Spinal cord (tissue), 10 donors: ENCODE results near the gene ZSWIM7. TPM values are rescaled to one million over a fixed set of nuclear protein-coding genes. Genes with fewer than 3 reads are reported as not detected.
"Not testable (repeated sequence)": the region's sequence is repeated elsewhere in the genome, so short reads cannot be mapped to it uniquely, and the experiment has no call there.

ENCODE experiments used
- DNase-seq, 6 donors: peaks; one replicate each; pipeline versions ENCODE4 v3.0.0 to v3.0.0-alpha.2; 2013 to 2015; ENCODE audit warnings: low spot score in 6 of 6, low read depth in 4 of 6
- H3K27ac ChIP-seq: one replicate; pipeline ENCODE4 v1.5.1; 2013; ENCODE audit warnings: low read depth, low read length, control low read depth
- H3K27me3 ChIP-seq: one replicate; pipeline ENCODE4 v1.6.1; 2013; ENCODE audit warnings: low read length; ENCODE audit not compliant: control insufficient read depth, insufficient read depth
- H3K36me3 ChIP-seq: one replicate; pipeline ENCODE4 v1.6.1; 2013; ENCODE audit warnings: low read length; ENCODE audit not compliant: control insufficient read depth, insufficient read depth
- H3K4me1 ChIP-seq: one replicate; pipeline ENCODE4 v1.6.1; 2013; ENCODE audit warnings: low read length; ENCODE audit not compliant: control insufficient read depth, insufficient read depth
- H3K4me3 ChIP-seq: one replicate; pipeline ENCODE4 v1.5.1; 2013; ENCODE audit warnings: low read depth, low read length, control low read depth
- H3K9me3 ChIP-seq: one replicate; pipeline ENCODE4 v1.6.1; 2013; ENCODE audit warnings: low read length; ENCODE audit not compliant: control insufficient read depth, insufficient read depth
- WGBS: methylation state at CpG from one replicate; pipeline ENCODE4 v1.1.5; 2013; ENCODE audit warnings: missing lambda C conversion rate; ENCODE audit not compliant: insufficient coverage; 5-methylcytosine and 5-hydroxymethylcytosine counted together
- polyA plus RNA-seq, 2 donors: library from polyadenylated mRNA; unstranded; fragments of 120-200 nt; gene quantifications; one replicate each; pipeline ENCODE4 v1.2.1, GENCODE V29; 2013; ENCODE audit not compliant: insufficient read length in 2 of 2
- total RNA-seq, 2 donors: library from RNA; depleted of rRNA in 1 of 2; stranded (reverse); fragments of 120-200 nt in 1 of 2; fragments of >200 nt in 1 of 2; gene quantifications; one replicate each; pipeline versions ENCODE4 v1.2.3 to v1.2.4, GENCODE V29; 2013 to 2014
- donor health status: healthy.

ZSWIM7 gene
- total and polyA plus RNA-seq, 4 donors: 22.3 to 55.6 (median 35.2) TPM

- no peak for DNase-seq
- H3K27me3 ChIP-seq: peaks cover 29% of the 10 kb centered on the region
- 100% methylated on average over 5 of the region's 7 CpGs for WGBS
These were observed 57.2 kb downstream of the ZSWIM7 start for GRCh38 chr17:15942207-15942833.

GRCh38 chr17:15941781-15942180, 57.7 kb downstream of the ZSWIM7 start:
- Histone ChIP-seq H3K27me3 (peaks cover 28% of the 10 kb centered on the region), H3K9me3 (no peaks in the 10 kb centered on the region), H3K4me3 (no peak overlapping the region), H3K27ac (no peak overlapping the region), H3K4me1 (peaks cover 15% of the 10 kb centered on the region), H3K36me3 (no peaks in the 10 kb centered on the region)
- DNase-seq: no peak
- WGBS: 89% methylated on average over 5 of the region's 7 CpGs

More at GRCh38 chr17:15942207-15942833, 57.2 kb downstream of the ZSWIM7 start:
- Histone ChIP-seq H3K4me3 (no peak overlapping the region), H3K36me3 (no peaks in the 10 kb centered on the region), H3K4me1 (peaks cover 15% of the 10 kb centered on the region), H3K9me3 (no peaks in the 10 kb centered on the region), H3K27ac (no peak overlapping the region)

GRCh38 chr17:15936481-15936880, 63.0 kb downstream of the ZSWIM7 start:
- H3K27ac ChIP-seq, DNase-seq, H3K9me3 ChIP-seq, H3K4me1 ChIP-seq, H3K36me3 ChIP-seq, H3K4me3 ChIP-seq, H3K27me3 ChIP-seq: not testable (repeated sequence)
- 100% methylated on average over 2 of the region's 4 CpGs for WGBS

GRCh38 chr17:15935891-15936290, 63.6 kb downstream of the ZSWIM7 start:
- no peak overlapping the region for H3K4me3 ChIP-seq
- no peaks in the 10 kb centered on the region for H3K9me3 ChIP-seq
- no peaks in the 10 kb centered on the region for H3K36me3 ChIP-seq
- no peak for DNase-seq
- H3K27ac ChIP-seq: no peak overlapping the region
- H3K27me3 ChIP-seq: no peaks in the 10 kb centered on the region
- no CpG with 5 or more reads among the region's 7 CpGs for WGBS
- no peaks in the 10 kb centered on the region for H3K4me1 ChIP-seq

- Histone ChIP-seq H3K4me1 (no peaks in the 10 kb centered on the region), H3K9me3 (no peaks in the 10 kb centered on the region), H3K36me3 (no peaks in the 10 kb centered on the region), H3K4me3 (no peak overlapping the region), H3K27ac (no peak overlapping the region), H3K27me3 (no peaks in the 10 kb centered on the region)
- DNase-seq: no peak
- WGBS: 100% methylated on average over 1 of the region's 5 CpGs
These were observed 64.6 kb downstream of the ZSWIM7 start for GRCh38 chr17:15934866-15935265.

- H3K27me3 ChIP-seq: no peaks in the 10 kb centered on the region
- no peaks in the 10 kb centered on the region for H3K36me3 ChIP-seq
- no peak overlapping the region for H3K27ac ChIP-seq
- no peaks in the 10 kb centered on the region for H3K9me3 ChIP-seq
- H3K4me3 ChIP-seq: no peak overlapping the region
- no peak for DNase-seq
- H3K4me1 ChIP-seq: no peaks in the 10 kb centered on the region
These were observed 68.1 kb downstream of the ZSWIM7 start for GRCh38 chr17:15931394-15931793.

GRCh38 chr17:15930426-15930825, 69.1 kb downstream of the ZSWIM7 start:
- no peaks in the 10 kb centered on the region for H3K9me3 ChIP-seq
- 86% methylated on average over 5 of the region's 6 CpGs for WGBS
- no peaks in the 10 kb centered on the region for H3K27me3 ChIP-seq
- H3K27ac ChIP-seq: no peak overlapping the region
- no peaks in the 10 kb centered on the region for H3K36me3 ChIP-seq
- DNase-seq: no peak
- no peak overlapping the region for H3K4me3 ChIP-seq
- no peaks in the 10 kb centered on the region for H3K4me1 ChIP-seq

GRCh38 chr17:15929941-15930340, 69.6 kb downstream of the ZSWIM7 start:
- DNase-seq: no peak
- WGBS: 67% methylated on average over 3 of the region's 4 CpGs

GRCh38 chr17:15928286-15928785, 71.2 kb downstream of the ZSWIM7 start:
- no peak overlapping the region for H3K4me3 ChIP-seq
- 85% methylated on average over 9 of the region's 9 CpGs for WGBS
- H3K4me1 ChIP-seq: no peaks in the 10 kb centered on the region
- H3K36me3 ChIP-seq: no peaks in the 10 kb centered on the region
- no peaks in the 10 kb centered on the region for H3K27me3 ChIP-seq
- H3K27ac ChIP-seq: no peak overlapping the region
- no peaks in the 10 kb centered on the region for H3K9me3 ChIP-seq
- peak in 1 of 6 donors; percentile 28 for DNase-seq

More at GRCh38 chr17:15929941-15930340, 69.6 kb downstream of the ZSWIM7 start:
- Histone ChIP-seq H3K4me3 (no peak overlapping the region), H3K36me3 (no peaks in the 10 kb centered on the region), H3K27ac (no peak overlapping the region), H3K4me1 (no peaks in the 10 kb centered on the region), H3K27me3 (no peaks in the 10 kb centered on the region), H3K9me3 (no peaks in the 10 kb centered on the region)
